ENCODE data around the gene DEAF1.
"Not testable (repeated sequence)": the region's sequence is repeated elsewhere in the genome, so short reads cannot be mapped to it uniquely, and the experiment has no call there.

DEAF1 gene, protein sequence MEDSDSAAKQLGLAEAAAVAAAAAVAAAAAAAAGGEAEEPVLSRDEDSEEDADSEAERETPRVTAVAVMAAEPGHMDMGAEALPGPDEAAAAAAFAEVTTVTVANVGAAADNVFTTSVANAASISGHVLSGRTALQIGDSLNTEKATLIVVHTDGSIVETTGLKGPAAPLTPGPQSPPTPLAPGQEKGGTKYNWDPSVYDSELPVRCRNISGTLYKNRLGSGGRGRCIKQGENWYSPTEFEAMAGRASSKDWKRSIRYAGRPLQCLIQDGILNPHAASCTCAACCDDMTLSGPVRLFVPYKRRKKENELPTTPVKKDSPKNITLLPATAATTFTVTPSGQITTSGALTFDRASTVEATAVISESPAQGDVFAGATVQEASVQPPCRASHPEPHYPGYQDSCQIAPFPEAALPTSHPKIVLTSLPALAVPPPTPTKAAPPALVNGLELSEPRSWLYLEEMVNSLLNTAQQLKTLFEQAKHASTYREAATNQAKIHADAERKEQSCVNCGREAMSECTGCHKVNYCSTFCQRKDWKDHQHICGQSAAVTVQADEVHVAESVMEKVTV

GRCh38 chr11:694563-695287, at the start of gene DEAF1:
Gene DEAF1 (minus strand): TSS chr11:695222. CDS start chr11:695047, 175 bp downstream.
- DNase-seq: peak; percentile 98 to 99

GRCh38 chr11:742571-743201, 47.7 kb upstream of the DEAF1 start:
- DNase-seq: no peak

DNA sequence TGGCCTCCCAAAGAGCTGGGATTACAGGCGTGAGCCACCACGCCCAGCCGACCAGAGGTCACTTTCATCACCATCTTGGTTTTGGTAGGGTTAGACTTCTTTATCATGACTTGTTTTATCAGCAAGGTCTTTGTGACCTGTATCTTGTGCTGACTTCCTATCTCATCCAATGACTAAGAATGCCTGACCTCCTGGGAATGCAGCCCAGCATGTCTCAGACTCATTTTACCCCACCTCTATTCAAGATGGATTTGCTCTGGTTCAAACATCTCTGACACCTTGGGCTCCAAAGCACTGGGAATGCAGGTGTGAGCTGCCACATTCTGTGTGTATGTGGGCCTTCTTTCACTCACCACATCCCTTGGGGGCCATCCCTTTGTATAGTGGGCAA, 47.1 kb upstream of the DEAF1 start:
- DNase-seq: no peak

DNA sequence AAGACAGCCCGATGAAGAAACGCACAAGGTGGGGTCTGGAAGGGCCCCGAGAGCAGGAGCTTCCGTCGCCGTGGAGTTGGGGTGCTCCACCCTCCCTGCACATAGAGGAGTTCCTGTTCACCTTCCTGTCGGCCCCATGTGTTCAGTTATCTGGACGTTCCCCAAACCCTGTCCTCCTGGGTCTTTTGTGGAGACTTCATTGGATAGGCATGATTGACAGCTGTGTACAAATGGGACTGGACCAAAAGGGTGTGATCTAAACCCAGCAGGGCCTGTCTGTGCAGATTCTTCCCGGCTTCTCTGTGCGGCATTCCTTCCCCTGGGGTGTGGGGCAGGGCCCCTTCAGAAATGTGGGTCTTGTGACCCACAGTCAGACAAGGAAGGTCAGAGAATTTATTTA, 42.9 kb upstream of the DEAF1 start:
- DNase-seq: not testable (repeated sequence)

- DNase-seq: no peak
These were observed 42.3 kb upstream of the DEAF1 start for GRCh38 chr11:737366-737765.

GRCh38 chr11:734541-734940, 39.5 kb upstream of the DEAF1 start:
- not testable (repeated sequence) for DNase-seq

GRCh38 chr11:733072-733471, 38.0 kb upstream of the DEAF1 start:
- no peak for DNase-seq

- no peak for DNase-seq
These were observed 34.6 kb upstream of the DEAF1 start for GRCh38 chr11:729492-730074.

DNA sequence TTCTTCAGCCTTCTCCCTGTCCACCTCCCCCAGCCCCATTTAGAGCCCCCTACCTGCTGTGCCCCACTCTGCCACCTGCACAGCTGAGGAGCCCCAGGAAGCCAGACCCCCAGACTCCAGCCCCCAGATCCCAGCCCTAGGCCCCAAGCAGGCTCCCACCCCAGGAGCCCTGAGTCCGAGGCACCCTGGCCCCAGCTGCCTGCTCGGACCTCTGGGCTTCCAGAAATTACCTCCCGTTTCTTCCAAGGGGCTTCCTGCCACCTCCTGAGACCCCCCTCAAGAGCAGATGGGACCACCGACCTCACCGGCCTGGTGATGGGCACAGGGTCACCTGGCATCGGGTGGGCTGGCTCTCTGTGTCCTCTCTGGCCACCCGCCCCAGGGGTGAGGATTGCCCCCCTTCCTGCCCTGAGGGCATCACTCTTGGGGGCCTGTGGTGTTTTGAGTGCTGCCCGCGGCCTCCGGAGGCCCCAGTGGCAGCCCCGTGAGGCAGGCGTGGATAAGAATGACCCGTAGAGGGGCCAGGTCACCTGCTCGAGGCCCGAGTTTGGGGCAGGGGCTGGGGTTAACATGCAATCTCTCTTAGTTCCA, 34.0 kb upstream of the DEAF1 start:
- DNase-seq: no peak

- peak; percentile 71 to 73 for DNase-seq
These were observed 33.1 kb upstream of the DEAF1 start for GRCh38 chr11:727859-728748.

GRCh38 chr11:727281-727701, 32.3 kb upstream of the DEAF1 start:
- no peak for DNase-seq

- DNase-seq: peak; percentile 35 to 46
These were observed 31.5 kb upstream of the DEAF1 start for GRCh38 chr11:726278-727220.

GRCh38 chr11:725624-726202, 30.7 kb upstream of the DEAF1 start:
- DNase-seq: no peak

GRCh38 chr11:724778-725386, 29.9 kb upstream of the DEAF1 start:
- DNase-seq: no peak

GRCh38 chr11:724049-724777, 29.2 kb upstream of the DEAF1 start:
- DNase-seq: no peak

GRCh38 chr11:723120-723883, 28.3 kb upstream of the DEAF1 start:
- peak; percentile 30 to 33 for DNase-seq

GRCh38 chr11:722346-722811, 27.4 kb upstream of the DEAF1 start:
- DNase-seq: no peak
